ENCODE data around the gene MFNG.

DNA sequence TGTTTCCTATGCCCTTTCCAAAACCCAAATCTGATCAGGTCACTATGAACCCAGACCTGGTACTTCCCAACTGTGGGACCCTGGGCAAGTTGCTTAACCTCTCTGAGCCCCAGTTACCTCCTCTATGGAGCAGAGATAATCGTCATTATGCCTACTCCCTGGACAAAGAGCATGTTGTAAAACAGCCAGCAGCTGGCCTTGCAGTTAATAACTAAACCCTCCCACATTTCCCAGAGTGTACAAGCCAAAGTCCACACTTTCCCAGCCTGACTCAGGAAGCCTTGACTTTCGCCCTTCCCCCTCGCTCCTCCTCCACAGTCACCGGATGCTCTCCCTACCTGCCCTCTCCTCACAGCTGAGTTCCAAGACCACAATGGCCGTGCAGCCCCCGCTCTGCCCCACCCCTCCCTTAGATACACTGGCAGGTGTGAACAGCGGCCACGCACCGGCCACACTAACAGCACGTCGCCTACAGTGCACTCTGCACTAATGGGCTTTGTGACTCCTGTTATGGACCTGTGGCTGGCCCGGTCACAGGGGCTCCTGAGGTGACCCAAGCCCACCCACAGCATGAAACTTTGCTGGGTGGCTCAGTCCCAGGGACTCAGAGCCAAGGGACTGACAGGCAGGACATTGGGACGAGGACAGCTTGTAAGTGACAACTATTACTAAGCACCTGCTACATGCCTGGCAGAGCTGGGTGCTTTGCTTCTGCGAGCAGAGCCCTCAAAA, 15.6 kb upstream of the MFNG start:
- TF ChIP-seq, protein P1, sequence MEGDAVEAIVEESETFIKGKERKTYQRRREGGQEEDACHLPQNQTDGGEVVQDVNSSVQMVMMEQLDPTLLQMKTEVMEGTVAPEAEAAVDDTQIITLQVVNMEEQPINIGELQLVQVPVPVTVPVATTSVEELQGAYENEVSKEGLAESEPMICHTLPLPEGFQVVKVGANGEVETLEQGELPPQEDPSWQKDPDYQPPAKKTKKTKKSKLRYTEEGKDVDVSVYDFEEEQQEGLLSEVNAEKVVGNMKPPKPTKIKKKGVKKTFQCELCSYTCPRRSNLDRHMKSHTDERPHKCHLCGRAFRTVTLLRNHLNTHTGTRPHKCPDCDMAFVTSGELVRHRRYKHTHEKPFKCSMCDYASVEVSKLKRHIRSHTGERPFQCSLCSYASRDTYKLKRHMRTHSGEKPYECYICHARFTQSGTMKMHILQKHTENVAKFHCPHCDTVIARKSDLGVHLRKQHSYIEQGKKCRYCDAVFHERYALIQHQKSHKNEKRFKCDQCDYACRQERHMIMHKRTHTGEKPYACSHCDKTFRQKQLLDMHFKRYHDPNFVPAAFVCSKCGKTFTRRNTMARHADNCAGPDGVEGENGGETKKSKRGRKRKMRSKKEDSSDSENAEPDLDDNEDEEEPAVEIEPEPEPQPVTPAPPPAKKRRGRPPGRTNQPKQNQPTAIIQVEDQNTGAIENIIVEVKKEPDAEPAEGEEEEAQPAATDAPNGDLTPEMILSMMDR (IDR thresholded peaks at IDR 0.05) = no peak
- TF ChIP-seq POLR2A (IDR thresholded peaks at IDR 0.05; ENCODE audit: low read depth) (no peak), POLR2AphosphoS5 (IDR thresholded peaks at IDR 0.05) (peak in 1 of 2 donors; percentile 54)
